Measurements from ENCODE around the gene MUC21.

Gene MUC21

GRCh38 chr6:31033075-31033474 is 49.6 kb downstream of the MUC21 start:
- no peak for DNase-seq (ENCODE audit: low read depth, low spot score)
- TF ChIP-seq, protein P1, sequence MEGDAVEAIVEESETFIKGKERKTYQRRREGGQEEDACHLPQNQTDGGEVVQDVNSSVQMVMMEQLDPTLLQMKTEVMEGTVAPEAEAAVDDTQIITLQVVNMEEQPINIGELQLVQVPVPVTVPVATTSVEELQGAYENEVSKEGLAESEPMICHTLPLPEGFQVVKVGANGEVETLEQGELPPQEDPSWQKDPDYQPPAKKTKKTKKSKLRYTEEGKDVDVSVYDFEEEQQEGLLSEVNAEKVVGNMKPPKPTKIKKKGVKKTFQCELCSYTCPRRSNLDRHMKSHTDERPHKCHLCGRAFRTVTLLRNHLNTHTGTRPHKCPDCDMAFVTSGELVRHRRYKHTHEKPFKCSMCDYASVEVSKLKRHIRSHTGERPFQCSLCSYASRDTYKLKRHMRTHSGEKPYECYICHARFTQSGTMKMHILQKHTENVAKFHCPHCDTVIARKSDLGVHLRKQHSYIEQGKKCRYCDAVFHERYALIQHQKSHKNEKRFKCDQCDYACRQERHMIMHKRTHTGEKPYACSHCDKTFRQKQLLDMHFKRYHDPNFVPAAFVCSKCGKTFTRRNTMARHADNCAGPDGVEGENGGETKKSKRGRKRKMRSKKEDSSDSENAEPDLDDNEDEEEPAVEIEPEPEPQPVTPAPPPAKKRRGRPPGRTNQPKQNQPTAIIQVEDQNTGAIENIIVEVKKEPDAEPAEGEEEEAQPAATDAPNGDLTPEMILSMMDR (IDR thresholded peaks at IDR 0.05; ENCODE audit: low read depth, low read length) = no peak
- no peak overlapping the region for H3K4me3 ChIP-seq (ENCODE audit: low read depth, low read length)
- in situ Hi-C loops (cut with HindIII; ENCODE audit: low sequenced_read_pairs) = no loop called here

GRCh38 chr6:31035862-31036497 is 52.5 kb downstream of the MUC21 start:
- no peak overlapping the region for H3K4me3 ChIP-seq (ENCODE audit: low read depth, low read length)
- TF ChIP-seq, protein P1 (IDR thresholded peaks at IDR 0.05; ENCODE audit: low read depth, low read length) = no peak
- DNase-seq (ENCODE audit: low read depth, low spot score) = no peak
- in situ Hi-C loops (cut with HindIII; ENCODE audit: low sequenced_read_pairs) = no loop called here

DNA sequence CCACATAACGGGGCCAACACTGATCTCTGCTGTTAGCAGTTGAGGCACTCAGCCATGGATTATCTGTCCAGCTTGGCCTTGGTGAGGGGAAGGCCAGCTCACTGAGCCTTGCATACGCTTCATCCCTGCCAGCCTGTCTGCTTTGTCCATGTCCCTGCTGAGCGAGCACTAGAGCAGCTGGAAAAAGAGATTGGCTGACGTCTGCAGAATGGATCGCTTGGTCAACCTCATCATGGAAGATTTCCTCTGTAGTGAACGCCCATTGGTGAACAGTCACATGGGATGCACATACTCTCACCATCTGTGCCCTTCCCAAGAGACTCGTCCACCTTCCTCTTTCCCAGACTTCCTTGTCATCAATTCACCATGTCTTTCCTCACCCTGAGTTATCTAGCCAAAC is 53.7 kb downstream of the MUC21 start:
- in situ Hi-C loops (cut with HindIII; ENCODE audit: low sequenced_read_pairs) = no loop called here
- no peak for DNase-seq (ENCODE audit: low read depth, low spot score)
- no peak overlapping the region for H3K4me3 ChIP-seq (ENCODE audit: low read depth, low read length)
- TF ChIP-seq, protein P1 (IDR thresholded peaks at IDR 0.05; ENCODE audit: low read depth, low read length) = no peak

- peak; percentile 16 for DNase-seq (ENCODE audit: low read depth, low spot score)
- TF ChIP-seq, protein P1 (IDR thresholded peaks at IDR 0.05; ENCODE audit: low read depth, low read length) = no peak
- in situ Hi-C loops (cut with HindIII; ENCODE audit: low sequenced_read_pairs) = no loop called here
- H3K4me3 ChIP-seq (ENCODE audit: low read depth, low read length) = no peak overlapping the region
These were observed 54.2 kb downstream of the MUC21 start for GRCh38 chr6:31037682-31038081.

- in situ Hi-C loops (cut with HindIII; ENCODE audit: low sequenced_read_pairs) = no loop called here
- no peak overlapping the region for H3K4me3 ChIP-seq (ENCODE audit: low read depth, low read length)
- no peak for DNase-seq (ENCODE audit: low read depth, low spot score)
- TF ChIP-seq, protein P1 (IDR thresholded peaks at IDR 0.05; ENCODE audit: low read depth, low read length) = no peak
These were observed 55.0 kb downstream of the MUC21 start for GRCh38 chr6:31038559-31038958.

All from astrocyte of the spinal cord (primary cell).